GM04504 (cell line): ENCODE results near the gene ARPC2.

Experiments used
- DNase-seq: peaks from one replicate; pipeline ENCODE4 v3.0.0-alpha.2; 2012; ENCODE audit warnings: low read depth

The ARPC2 gene

GRCh38 chr2:218255446-218255845, 38.5 kb downstream of the ARPC2 start:
- no peak for DNase-seq

- DNase-seq = no peak
Observed at GRCh38 chr2:218256612-218257350, 39.8 kb downstream of the ARPC2 start.

- no peak for DNase-seq
Observed at GRCh38 chr2:218257390-218257981, 40.5 kb downstream of the ARPC2 start.

GRCh38 chr2:218259099-218259961, 42.3 kb downstream of the ARPC2 start:
- DNase-seq = peak; percentile 24

GRCh38 chr2:218260166-218260565, 43.2 kb downstream of the ARPC2 start:
- DNase-seq = no peak

GRCh38 chr2:218260742-218261422, 43.9 kb downstream of the ARPC2 start, which contains the start of gene GPBAR1:
GPBAR1 (plus strand) TSS chr2:218261015; CDS start chr2:218262725, 1,710 bp downstream.
- DNase-seq = no peak

- DNase-seq = no peak
Observed at GRCh38 chr2:218261423-218262236, 44.6 kb downstream of the ARPC2 start.

- DNase-seq = no peak
Observed at GRCh38 chr2:218262237-218262600, 45.2 kb downstream of the ARPC2 start.

- DNase-seq = no peak
Observed at GRCh38 chr2:218262631-218263586, 45.9 kb downstream of the ARPC2 start.

GRCh38 chr2:218263817-218264641, 47.0 kb downstream of the ARPC2 start:
- DNase-seq = no peak

GRCh38 chr2:218264773-218265561, 48.0 kb downstream of the ARPC2 start:
- DNase-seq = no peak

- DNase-seq = no peak
Observed at GRCh38 chr2:218265626-218266025, 48.6 kb downstream of the ARPC2 start.

GRCh38 chr2:218266316-218266979, 49.5 kb downstream of the ARPC2 start:
- no peak for DNase-seq

- no peak for DNase-seq
Observed at GRCh38 chr2:218267259-218267658, 50.3 kb downstream of the ARPC2 start.

- DNase-seq = peak; percentile 100
Observed at GRCh38 chr2:218269900-218270720, 53.1 kb downstream of the ARPC2 start, which contains the start of the genes AAMP and PNKD. AAMP (minus strand) TSS chr2:218270137; CDS start chr2:218270086, 51 bp downstream. PNKD (plus strand) TSS chr2:218270519; CDS start chr2:218270536, 17 bp downstream.

- DNase-seq = no peak
Observed at GRCh38 chr2:218270721-218271486, 53.9 kb downstream of the ARPC2 start.
